PC-9 (cell line): ENCODE data around the gene CDH19. TPM values are rescaled to one million over a fixed set of nuclear protein-coding genes. Genes with fewer than 3 reads are reported as not detected.

Experiments used
- BruUV-seq: library from RNA; stranded (reverse); fragments of 400-500 nt; replicated peaks from 2 replicates; lab custom pipeline; 2021; lab: Mats Ljungman, UMichigan
- CTCF ChIA-PET: fragments of 300-600 bp; sonication (Branson Sonifier 250); formaldehyde crosslinking; loops from one replicate; lab custom pipeline; 2022; ENCODE audit warnings: antibody characterized with exemption; lab: Charles Lee
- POLR2A ChIA-PET: fragments of 300-600 bp; sonication (Branson Sonifier 250); formaldehyde crosslinking; loops from one replicate; lab custom pipeline; 2022; ENCODE audit warnings: antibody characterized with exemption; ENCODE audit not compliant: unreplicated experiment; lab: Charles Lee
- DNase-seq, 2 experiments: peaks; one replicate each; pipeline versions ENCODE4 v3.0.0 to v3.0.0-alpha.2; 2015 to 2022; ENCODE audit warnings: mixed read lengths in 1 of 2
- H2AFZ ChIP-seq: fragments of 200-600 bp; sonication (generic); 2 replicates; pipeline ENCODE4 v1.8.1; 2017; ENCODE audit warnings: antibody characterized with exemption
- H3F3A ChIP-seq: fragments of 200-600 bp; sonication (generic); 2 replicates; pipeline ENCODE4 v1.8.1; 2017; ENCODE audit warnings: antibody characterized with exemption, mild to moderate bottlenecking, low read depth; ENCODE audit not compliant: insufficient read depth
- H3K27ac ChIP-seq: fragments of 200-600 bp; sonication (generic); 2 replicates; pipeline ENCODE4 v1.6.1; 2016; ENCODE audit warnings: mixed run types
- H3K27me3 ChIP-seq: fragments of 200-600 bp; sonication (generic); 2 replicates; pipeline ENCODE4 v1.6.1; 2016; ENCODE audit warnings: low read depth, mixed run types; ENCODE audit not compliant: insufficient read depth
- H3K36me3 ChIP-seq: fragments of 200-600 bp; sonication (generic); 2 replicates; pipeline ENCODE4 v1.6.1; 2016; ENCODE audit warnings: low read depth, mixed run types
- H3K4me1 ChIP-seq: fragments of 200-600 bp; sonication (generic); replicated peaks from 2 replicates; pipeline ENCODE4 v1.6.1; 2016; ENCODE audit warnings: mixed run types; ENCODE audit not compliant: insufficient read depth
- H3K4me2 ChIP-seq: fragments of 200-600 bp; sonication (generic); 2 replicates; pipeline ENCODE4 v1.6.1; 2017; ENCODE audit warnings: mixed run types
- H3K4me3 ChIP-seq: fragments of 200-600 bp; sonication (generic); 2 replicates; pipeline ENCODE4 v1.6.1; 2016; ENCODE audit warnings: mixed run types
- H3K79me2 ChIP-seq: fragments of 200-600 bp; sonication (generic); 2 replicates; pipeline ENCODE4 v1.6.1; 2017; ENCODE audit warnings: low read depth, mixed run types
- H3K9me2 ChIP-seq: fragments of 200-600 bp; sonication (generic); 2 replicates; pipeline ENCODE4 v1.8.1; 2017; ENCODE audit warnings: mild to moderate bottlenecking; ENCODE audit not compliant: insufficient read depth
- H3K9me3 ChIP-seq: fragments of 200-600 bp; sonication (generic); 2 replicates; pipeline ENCODE4 v1.8.1; 2016; ENCODE audit warnings: low read depth; ENCODE audit not compliant: insufficient read depth
- H4K20me1 ChIP-seq: fragments of 200-600 bp; sonication (generic); 2 replicates; pipeline ENCODE4 v1.8.1; 2017; ENCODE audit not compliant: insufficient read depth
- EZH2 ChIP-seq: fragments of 200-600 bp; sonication (generic); IDR thresholded peaks from 2 replicates; pipeline ENCODE4 v1.8.0; 2017; ENCODE audit warnings: antibody characterized with exemption, low read depth
- intact Hi-C: fragments of 100-400 bp; cut with micrococcal nuclease; formaldehyde crosslinking; loops from one replicate; pipeline ENCODE4 v1.10.0; 2022; ENCODE audit not compliant: unreplicated experiment
- total RNA-seq: library from RNA; stranded (reverse); gene quantifications from 2 replicates; pipeline ENCODE4 v1.2.3, GENCODE V29; 2021
- TF ChIP-seq, protein P1 (sequence below): fragments of 200-600 bp; sonication (generic); conservative IDR thresholded peaks from 2 replicates; pipeline ENCODE4 v1.6.1; 2017; ENCODE audit warnings: mixed run types, antibody characterized with exemption, mild to moderate bottlenecking, moderate library complexity

The CDH19 gene
- total RNA-seq, 1 experiment from 2014 or later: not detected

DNA sequence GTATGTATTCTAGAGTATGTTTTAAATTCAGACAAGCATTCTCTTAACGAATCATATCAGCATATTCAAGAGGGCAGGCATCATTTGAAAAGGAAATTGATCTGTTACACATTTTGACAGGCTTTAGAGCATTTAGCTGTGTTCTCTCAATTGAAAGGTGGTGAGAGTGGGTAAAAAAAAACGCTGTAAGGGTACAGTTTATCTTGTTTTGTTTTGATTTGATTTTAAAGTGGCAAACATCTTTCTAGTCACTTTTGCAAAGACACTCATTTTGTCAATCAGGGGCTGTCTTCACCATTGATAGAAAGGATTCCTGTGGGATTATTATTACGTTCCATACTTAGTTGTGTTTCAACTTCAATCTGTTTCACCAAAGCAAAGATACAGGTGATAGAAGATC lies 2.2 kb downstream of the CDH19 start:
- no peak overlapping the region for H3K27ac ChIP-seq
- BruUV-seq: no TSS peak
- CTCF ChIA-PET: no interaction called here
- H4K20me1 ChIP-seq: no peaks in the 10 kb centered on the region
- no peaks in the 10 kb centered on the region for H3K9me2 ChIP-seq
- intact Hi-C loops: no loop called here
- no peaks in the 10 kb centered on the region; the same call in 1 of the 2 replicates for H3K4me1 ChIP-seq
- no peak overlapping the region for H3K4me3 ChIP-seq
- no peak overlapping the region for H3K4me2 ChIP-seq
- H3F3A ChIP-seq: no peaks in the 10 kb centered on the region
- H3K79me2 ChIP-seq: no peaks in the 10 kb centered on the region
- no peak for DNase-seq
- H2AFZ ChIP-seq: peak overlapping the region; percentile 35; the same call in 1 of the 2 replicates
- TF ChIP-seq, protein P1, sequence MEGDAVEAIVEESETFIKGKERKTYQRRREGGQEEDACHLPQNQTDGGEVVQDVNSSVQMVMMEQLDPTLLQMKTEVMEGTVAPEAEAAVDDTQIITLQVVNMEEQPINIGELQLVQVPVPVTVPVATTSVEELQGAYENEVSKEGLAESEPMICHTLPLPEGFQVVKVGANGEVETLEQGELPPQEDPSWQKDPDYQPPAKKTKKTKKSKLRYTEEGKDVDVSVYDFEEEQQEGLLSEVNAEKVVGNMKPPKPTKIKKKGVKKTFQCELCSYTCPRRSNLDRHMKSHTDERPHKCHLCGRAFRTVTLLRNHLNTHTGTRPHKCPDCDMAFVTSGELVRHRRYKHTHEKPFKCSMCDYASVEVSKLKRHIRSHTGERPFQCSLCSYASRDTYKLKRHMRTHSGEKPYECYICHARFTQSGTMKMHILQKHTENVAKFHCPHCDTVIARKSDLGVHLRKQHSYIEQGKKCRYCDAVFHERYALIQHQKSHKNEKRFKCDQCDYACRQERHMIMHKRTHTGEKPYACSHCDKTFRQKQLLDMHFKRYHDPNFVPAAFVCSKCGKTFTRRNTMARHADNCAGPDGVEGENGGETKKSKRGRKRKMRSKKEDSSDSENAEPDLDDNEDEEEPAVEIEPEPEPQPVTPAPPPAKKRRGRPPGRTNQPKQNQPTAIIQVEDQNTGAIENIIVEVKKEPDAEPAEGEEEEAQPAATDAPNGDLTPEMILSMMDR: no peak
- no peak for TF ChIP-seq EZH2
- H3K27me3 ChIP-seq: no peaks in the 10 kb centered on the region
- no peaks in the 10 kb centered on the region for H3K9me3 ChIP-seq
- no peaks in the 10 kb centered on the region for H3K36me3 ChIP-seq
- POLR2A ChIA-PET: no interaction called here

DNA sequence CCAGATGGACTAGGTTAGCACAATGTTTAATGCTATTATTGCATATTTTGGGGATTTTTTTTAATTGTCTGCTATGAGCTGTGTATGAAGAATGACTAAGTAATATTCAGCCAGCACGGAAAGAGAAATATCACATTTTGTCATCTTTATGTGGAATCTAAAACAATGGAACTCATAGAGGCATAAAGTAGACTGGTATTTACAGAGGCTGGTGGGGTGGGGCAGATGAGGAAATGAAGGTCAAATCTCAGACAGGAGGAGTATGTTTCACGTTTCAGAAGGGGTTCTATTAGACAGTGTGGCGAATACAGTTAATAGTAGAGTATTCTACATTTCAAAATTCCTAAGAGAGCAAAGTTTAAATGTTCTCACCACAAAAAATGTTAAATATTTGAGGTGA lies 4.7 kb downstream of the CDH19 start:
- no peak overlapping the region for H3K4me3 ChIP-seq
- no peaks in the 10 kb centered on the region for H3K9me2 ChIP-seq
- H3F3A ChIP-seq: no peaks in the 10 kb centered on the region
- H3K79me2 ChIP-seq: no peaks in the 10 kb centered on the region
- no peaks in the 10 kb centered on the region; the same call in 1 of the 2 replicates for H3K4me1 ChIP-seq
- 0 out of 2 replicates have a peak overlapping the region, but pooled peaks have one; percentile 59 for H2AFZ ChIP-seq
- H3K36me3 ChIP-seq: no peaks in the 10 kb centered on the region
- no peak overlapping the region for H3K4me2 ChIP-seq
- no peaks in the 10 kb centered on the region for H3K27me3 ChIP-seq
- no peaks in the 10 kb centered on the region for H4K20me1 ChIP-seq
- TF ChIP-seq EZH2: no peak
- TF ChIP-seq, protein P1: no peak
- intact Hi-C loops: no loop called here
- BruUV-seq: no TSS peak
- CTCF ChIA-PET: no interaction called here
- POLR2A ChIA-PET: no interaction called here
- no peak overlapping the region for H3K27ac ChIP-seq
- no peaks in the 10 kb centered on the region for H3K9me3 ChIP-seq
- DNase-seq: peak; percentile 21 to 35

GRCh38 chr18:66587430-66587829 lies 16.5 kb downstream of the CDH19 start:
- H4K20me1 ChIP-seq: no peaks in the 10 kb centered on the region
- no peak overlapping the region for H3K27ac ChIP-seq
- no peak for DNase-seq
- no peaks in the 10 kb centered on the region for H3F3A ChIP-seq
- no peaks in the 10 kb centered on the region for H3K9me2 ChIP-seq
- H2AFZ ChIP-seq: no peak overlapping the region
- H3K27me3 ChIP-seq: no peaks in the 10 kb centered on the region
- intact Hi-C loops: no loop called here
- H3K4me2 ChIP-seq: no peak overlapping the region
- no peaks in the 10 kb centered on the region for H3K79me2 ChIP-seq
- TF ChIP-seq, protein P1: no peak
- no peak for TF ChIP-seq EZH2
- ChIA-PET CTCF (no interaction called here), POLR2A (no interaction called here)
- H3K36me3 ChIP-seq: no peaks in the 10 kb centered on the region
- H3K4me1 ChIP-seq: no peaks in the 10 kb centered on the region
- no peak overlapping the region for H3K4me3 ChIP-seq
- BruUV-seq: no TSS peak
- H3K9me3 ChIP-seq: no peaks in the 10 kb centered on the region
